Mesodermal cell (in vitro differentiated cells): Measurements from ENCODE around the gene ZNF536.
"Not testable (repeated sequence)": the region's sequence is repeated elsewhere in the genome, so short reads cannot be mapped to it uniquely, and the experiment has no call there.

Experiments
- H3K27ac ChIP-seq: 2 replicates; pipeline ENCODE4 v1.7.0; 2013; ENCODE audit warnings: mild to moderate bottlenecking, low read depth, low read length, moderate library complexity; ENCODE audit not compliant: severe bottlenecking
- H3K36me3 ChIP-seq: 2 replicates; pipeline ENCODE4 v1.7.1; 2013; ENCODE audit warnings: mild to moderate bottlenecking, low read length, moderate library complexity; ENCODE audit not compliant: control insufficient read depth, insufficient read depth
- H3K4me1 ChIP-seq: one replicate; pipeline ENCODE4 v1.7.1; 2013; ENCODE audit warnings: mild to moderate bottlenecking, low read length; ENCODE audit not compliant: insufficient read depth, control insufficient read depth, poor library complexity, severe bottlenecking
- H3K4me3 ChIP-seq: 2 replicates; pipeline ENCODE4 v1.7.0; 2013; ENCODE audit warnings: low read length, control low read depth, mild to moderate bottlenecking; ENCODE audit not compliant: insufficient read depth, poor library complexity, severe bottlenecking; ENCODE audit errors: extremely low read depth
- H3K9me3 ChIP-seq: 2 replicates; pipeline ENCODE4 v1.7.1; 2013; ENCODE audit warnings: mild to moderate bottlenecking, low read length, moderate library complexity; ENCODE audit not compliant: control insufficient read depth
- WGBS, 2 experiments: methylation state at CpG; one replicate each; pipeline ENCODE4 v1.1.5; 2013; ENCODE audit warnings: missing lambda C conversion rate in 2 of 2; ENCODE audit not compliant: insufficient coverage in 2 of 2; 5-methylcytosine and 5-hydroxymethylcytosine counted together

Gene ZNF536

GRCh38 chr19:30439310-30439709 is 67.1 kb downstream of the ZNF536 start:
- Histone ChIP-seq H3K27ac (no peak overlapping the region), H3K36me3 (no peaks in the 10 kb centered on the region), H3K9me3 (no peaks in the 10 kb centered on the region), H3K4me3 (no peak overlapping the region), H3K4me1 (no peaks in the 10 kb centered on the region)
- 78 to 85% methylated on average over 9 to 12 of the region's 12 CpGs for WGBS, 2 experiments

- H3K9me3 ChIP-seq = no peaks in the 10 kb centered on the region
These were observed 68.8 kb downstream of the ZNF536 start for GRCh38 chr19:30441011-30441410.

GRCh38 chr19:30442674-30443073 is 70.5 kb downstream of the ZNF536 start:
- H3K4me1 ChIP-seq = peaks cover 5% of the 10 kb centered on the region
- no peaks in the 10 kb centered on the region for H3K36me3 ChIP-seq
- H3K9me3 ChIP-seq = no peaks in the 10 kb centered on the region
- WGBS, 2 experiments = no CpG with 5 or more reads among the region's 4 CpGs
- no peak overlapping the region for H3K4me3 ChIP-seq
- no peak overlapping the region for H3K27ac ChIP-seq

More at GRCh38 chr19:30441011-30441410, 68.8 kb downstream of the ZNF536 start:
- Histone ChIP-seq H3K4me1 (no peaks in the 10 kb centered on the region), H3K36me3 (no peaks in the 10 kb centered on the region), H3K27ac (no peak overlapping the region), H3K4me3 (no peak overlapping the region)
- 94 to 95% methylated on average over 2 to 4 of the region's 4 CpGs for WGBS, 2 experiments

DNA sequence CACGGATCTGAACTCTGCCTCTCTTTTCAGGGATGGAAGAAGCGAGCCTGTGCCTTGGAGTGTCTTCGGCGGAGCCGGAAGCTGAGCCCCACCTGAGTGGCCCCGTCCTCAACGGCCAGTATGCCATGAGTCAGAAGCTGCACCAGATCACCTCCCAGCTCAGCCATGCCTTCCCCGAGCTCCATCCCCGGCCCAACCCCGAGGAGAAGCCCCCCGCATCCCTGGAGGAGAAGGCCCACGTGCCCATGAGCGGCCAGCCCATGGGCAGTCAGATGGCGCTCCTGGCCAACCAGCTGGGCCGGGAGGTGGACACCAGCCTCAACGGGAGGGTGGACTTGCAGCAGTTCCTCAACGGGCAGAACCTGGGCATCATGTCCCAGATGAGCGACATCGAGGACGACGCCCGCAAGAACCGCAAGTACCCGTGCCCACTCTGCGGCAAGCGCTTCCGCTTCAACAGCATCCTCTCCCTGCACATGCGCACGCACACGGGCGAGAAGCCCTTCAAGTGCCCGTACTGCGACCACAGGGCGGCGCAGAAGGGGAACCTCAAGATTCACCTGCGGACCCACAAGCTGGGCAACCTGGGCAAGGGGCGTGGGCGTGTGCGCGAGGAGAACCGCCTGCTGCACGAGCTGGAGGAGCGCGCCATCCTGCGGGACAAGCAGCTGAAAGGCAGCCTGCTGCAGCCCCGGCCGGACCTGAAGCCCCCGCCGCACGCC is 71.5 kb downstream of the ZNF536 start:
- no peak overlapping the region for H3K4me3 ChIP-seq
- no peaks in the 10 kb centered on the region for H3K36me3 ChIP-seq
- peaks cover 5% of the 10 kb centered on the region for H3K4me1 ChIP-seq
- no peaks in the 10 kb centered on the region for H3K9me3 ChIP-seq
- H3K27ac ChIP-seq = no peak overlapping the region
- WGBS, 2 experiments = 94 to 95% methylated on average over 45 to 49 of the region's 50 CpGs

DNA sequence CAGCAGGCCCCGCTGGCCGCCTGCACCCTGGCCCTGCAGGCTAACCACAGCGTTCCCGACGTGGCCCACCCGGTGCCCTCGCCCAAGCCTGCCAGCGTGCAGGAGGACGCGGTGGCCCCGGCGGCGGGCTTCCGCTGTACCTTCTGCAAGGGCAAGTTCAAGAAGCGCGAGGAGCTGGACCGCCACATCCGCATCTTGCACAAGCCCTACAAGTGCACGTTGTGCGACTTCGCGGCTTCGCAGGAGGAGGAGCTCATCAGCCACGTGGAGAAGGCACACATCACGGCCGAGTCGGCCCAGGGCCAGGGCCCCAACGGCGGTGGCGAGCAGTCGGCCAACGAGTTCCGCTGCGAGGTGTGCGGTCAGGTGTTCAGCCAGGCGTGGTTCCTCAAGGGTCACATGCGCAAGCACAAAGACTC is 72.1 kb downstream of the ZNF536 start:
- Histone ChIP-seq H3K4me3 (no peak overlapping the region), H3K9me3 (no peaks in the 10 kb centered on the region), H3K4me1 (peaks cover 5% of the 10 kb centered on the region), H3K36me3 (no peaks in the 10 kb centered on the region), H3K27ac (no peak overlapping the region)
- WGBS, 2 experiments = 97 to 98% methylated on average over 37 of the region's 37 CpGs

DNA sequence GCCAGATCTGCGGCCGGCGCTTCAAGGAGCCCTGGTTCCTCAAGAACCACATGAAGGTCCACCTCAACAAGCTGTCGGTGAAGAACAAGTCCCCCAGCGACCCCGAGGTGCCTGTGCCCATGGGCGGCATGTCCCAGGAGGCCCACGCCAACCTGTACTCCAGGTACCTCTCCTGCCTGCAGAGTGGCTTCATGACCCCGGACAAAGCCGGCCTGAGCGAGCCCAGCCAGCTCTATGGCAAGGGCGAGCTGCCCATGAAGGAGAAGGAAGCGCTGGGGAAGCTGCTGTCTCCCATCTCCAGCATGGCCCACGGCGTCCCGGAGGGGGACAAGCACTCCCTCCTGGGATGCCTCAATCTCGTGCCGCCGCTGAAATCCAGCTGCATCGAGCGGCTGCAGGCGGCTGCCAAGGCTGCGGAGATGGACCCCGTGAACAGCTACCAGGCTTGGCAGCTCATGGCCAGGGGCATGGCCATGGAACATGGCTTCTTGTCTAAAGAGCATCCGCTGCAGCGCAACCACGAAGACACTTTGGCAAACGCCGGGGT is 72.6 kb downstream of the ZNF536 start:
- 90 to 96% methylated on average over 27 to 29 of the region's 29 CpGs for WGBS, 2 experiments
- H3K36me3 ChIP-seq = no peaks in the 10 kb centered on the region
- H3K27ac ChIP-seq = no peak overlapping the region
- peaks cover 10% of the 10 kb centered on the region for H3K4me1 ChIP-seq
- H3K9me3 ChIP-seq = no peaks in the 10 kb centered on the region
- H3K4me3 ChIP-seq = no peak overlapping the region

GRCh38 chr19:30445385-30445784 is 73.2 kb downstream of the ZNF536 start:
- Histone ChIP-seq H3K36me3 (no peaks in the 10 kb centered on the region), H3K27ac (no peak overlapping the region), H3K4me1 (peaks cover 16% of the 10 kb centered on the region), H3K4me3 (no peak overlapping the region), H3K9me3 (no peaks in the 10 kb centered on the region)
- 95 to 98% methylated on average over 24 to 28 of the region's 29 CpGs for WGBS, 2 experiments

DNA sequence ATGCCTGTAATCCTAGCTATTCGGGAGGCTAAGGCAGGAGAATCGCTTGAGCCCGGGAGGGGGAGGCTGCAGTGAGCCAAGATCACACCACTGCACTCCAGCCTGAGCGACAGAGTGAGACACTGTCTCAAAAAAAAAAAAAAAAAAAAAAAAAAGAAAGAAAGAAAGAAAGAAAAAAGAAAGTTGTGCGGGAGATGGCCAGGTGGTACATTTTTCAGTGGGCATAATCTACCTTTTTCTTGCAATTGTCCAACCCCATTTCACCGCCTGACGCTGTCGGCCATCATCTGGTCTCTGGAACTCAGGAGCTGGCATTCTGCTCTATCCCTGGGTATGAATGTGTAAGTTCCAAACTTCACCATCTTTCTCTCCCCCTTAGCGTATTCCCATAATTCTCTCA is 73.9 kb downstream of the ZNF536 start:
- H3K27ac ChIP-seq, H3K9me3 ChIP-seq, H3K36me3 ChIP-seq, H3K4me3 ChIP-seq: not testable (repeated sequence)
- 95 to 100% methylated on average over 4 of the region's 9 CpGs for WGBS, 2 experiments
- peaks cover 19% of the 10 kb centered on the region for H3K4me1 ChIP-seq

DNA sequence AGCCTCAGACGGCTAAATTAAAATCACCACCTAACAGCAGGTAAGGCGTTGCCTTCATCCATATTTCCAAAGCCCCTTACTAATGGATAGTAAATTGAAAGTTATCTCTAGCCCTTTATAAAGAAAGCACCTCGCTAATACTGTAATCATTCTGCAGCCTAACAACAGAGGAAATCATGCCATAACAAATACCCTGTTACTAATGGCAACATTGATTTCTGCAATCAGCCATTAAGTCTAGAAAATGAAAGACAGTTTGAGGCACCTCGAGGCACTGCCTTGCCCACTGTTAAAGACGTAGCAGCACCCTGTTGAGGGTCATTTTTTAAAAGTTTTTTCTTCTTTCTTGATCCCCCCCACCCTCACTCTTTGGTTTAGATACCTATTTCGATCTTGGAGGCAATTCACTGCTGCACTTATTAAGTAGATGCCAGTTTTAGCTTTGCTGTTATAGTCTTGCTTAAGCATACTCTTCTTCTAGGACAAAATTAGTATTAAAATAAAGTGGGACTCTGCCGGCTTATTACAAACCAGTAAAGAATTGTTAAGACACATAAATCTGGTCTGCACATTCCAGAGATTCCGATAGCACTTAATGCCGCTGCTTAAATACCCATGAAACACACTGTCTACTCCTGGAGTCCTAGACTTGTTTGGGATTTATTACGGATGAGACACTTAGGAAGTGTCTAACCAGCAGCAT is 74.8 kb downstream of the ZNF536 start:
- no peak overlapping the region for H3K27ac ChIP-seq
- peaks cover 19% of the 10 kb centered on the region for H3K4me1 ChIP-seq
- H3K36me3 ChIP-seq = no peaks in the 10 kb centered on the region
- no peaks in the 10 kb centered on the region for H3K9me3 ChIP-seq
- no peak overlapping the region for H3K4me3 ChIP-seq
- WGBS, 2 experiments = 85 to 94% methylated on average over 5 to 8 of the region's 10 CpGs

DNA sequence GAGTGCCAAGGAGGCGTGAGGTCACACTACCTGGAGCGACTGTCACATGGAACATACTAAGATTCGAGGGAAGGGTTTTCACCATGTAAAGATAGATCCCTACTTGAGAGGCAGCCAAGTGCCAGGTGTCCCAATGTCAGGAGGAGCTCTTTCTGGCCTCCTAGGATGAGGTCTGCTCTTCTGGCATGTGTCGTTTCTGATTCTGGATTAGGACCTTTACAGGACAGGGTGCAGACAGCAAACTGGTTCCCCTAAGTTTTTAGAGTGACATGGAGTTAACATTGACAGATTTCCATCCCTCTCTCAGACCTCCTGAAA is 75.3 kb downstream of the ZNF536 start:
- WGBS, 2 experiments = 82 to 96% methylated on average over 4 of the region's 4 CpGs
- no peak overlapping the region for H3K27ac ChIP-seq
- H3K36me3 ChIP-seq = no peaks in the 10 kb centered on the region
- no peak overlapping the region for H3K4me3 ChIP-seq
- peaks cover 19% of the 10 kb centered on the region for H3K4me1 ChIP-seq
- H3K9me3 ChIP-seq = no peaks in the 10 kb centered on the region
